Erythroblast (primary cell): Measurements from ENCODE around the gene GUCY2F.

Experiments used
- GATA1 ChIP-seq: IDR thresholded peaks from 2 replicates; pipeline ENCODE4 v1.6.1; 2011; ENCODE audit warnings: low read depth, mild to moderate bottlenecking, control low read depth, low read length, moderate library complexity
- POLR2A ChIP-seq: IDR thresholded peaks from 2 replicates; pipeline ENCODE4 v1.6.1; 2011; ENCODE audit warnings: mild to moderate bottlenecking, low read length

DNA sequence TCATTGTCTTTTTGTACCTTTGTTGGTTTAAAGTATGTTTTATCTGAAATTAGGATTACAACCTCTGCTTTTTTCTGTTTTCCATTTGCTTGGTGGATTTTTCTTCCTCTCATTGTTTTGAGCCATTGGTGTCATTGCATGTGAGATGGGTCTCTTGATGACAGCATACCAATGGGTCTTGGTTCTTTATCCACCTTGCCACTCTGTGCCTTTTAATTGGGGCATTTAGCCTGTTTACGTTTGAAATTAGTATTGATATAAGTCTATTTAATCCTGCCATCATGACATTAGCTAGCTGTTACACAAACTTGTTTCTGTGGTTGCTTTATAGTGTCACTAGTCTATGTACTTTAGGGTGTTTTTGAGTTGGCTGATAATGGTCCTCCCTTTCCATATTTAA lies 145.7 kb downstream of the GUCY2F start:
- TF ChIP-seq POLR2A (no peak), GATA1 (no peak)
